Cerebellar nuclear complex (tissue), 1 donor: ENCODE results near the gene CDH22.

Experiments used
- DNase-seq, 2 experiments: peaks; one replicate each; lab custom pipeline; 2025; lab: John Stamatoyannopoulos, UW

CDH22 gene

GRCh38 chr20:46169245-46170171 is 138.8 kb downstream of the CDH22 start:
- DNase-seq, result no peak

GRCh38 chr20:46168438-46168837 is 139.9 kb downstream of the CDH22 start:
- DNase-seq, result no peak

- DNase-seq, result no peak
Measured at GRCh38 chr20:46167080-46167479, 141.2 kb downstream of the CDH22 start.

GRCh38 chr20:46164254-46164653 is 144.0 kb downstream of the CDH22 start:
- no peak for DNase-seq

GRCh38 chr20:46161921-46162320 is 146.4 kb downstream of the CDH22 start:
- DNase-seq, result no peak

- DNase-seq, result no peak
Measured at GRCh38 chr20:46160661-46161060, 147.6 kb downstream of the CDH22 start.

GRCh38 chr20:46159101-46159897 is 149.0 kb downstream of the CDH22 start:
- no peak for DNase-seq

GRCh38 chr20:46158476-46158987 is 149.8 kb downstream of the CDH22 start:
- DNase-seq, result no peak

- DNase-seq, result no peak
Measured at GRCh38 chr20:46157625-46158024, 150.7 kb downstream of the CDH22 start.

- no peak for DNase-seq
Measured at GRCh38 chr20:46157076-46157592, 151.2 kb downstream of the CDH22 start.

GRCh38 chr20:46156065-46156464 is 152.2 kb downstream of the CDH22 start:
- DNase-seq, result no peak

GRCh38 chr20:46154796-46155195 is 153.5 kb downstream of the CDH22 start:
- no peak for DNase-seq

GRCh38 chr20:46154305-46154704 is 154.0 kb downstream of the CDH22 start:
- no peak for DNase-seq

- no peak for DNase-seq
Measured at GRCh38 chr20:46152824-46153586, 155.3 kb downstream of the CDH22 start.

GRCh38 chr20:46151936-46152335 is 156.4 kb downstream of the CDH22 start:
- no peak for DNase-seq

GRCh38 chr20:46150943-46151342 is 157.4 kb downstream of the CDH22 start:
- no peak for DNase-seq

- no peak for DNase-seq
Measured at GRCh38 chr20:46148313-46149208, 159.7 kb downstream of the CDH22 start.

- no peak for DNase-seq
Measured at GRCh38 chr20:46145713-46146112, 162.6 kb downstream of the CDH22 start.

- no peak for DNase-seq
Measured at GRCh38 chr20:46144432-46145025, 163.8 kb downstream of the CDH22 start.

- no peak for DNase-seq
Measured at GRCh38 chr20:46142124-46142523, 166.2 kb downstream of the CDH22 start.
